ENCODE results near the gene TASP1. TPM values are rescaled to one million over a fixed set of nuclear protein-coding genes. Genes with fewer than 3 reads are reported as not detected.

Gene TASP1
- polyA plus RNA-seq, 3 donors: 2.3 to 3.3 (median 2.6) TPM

DNA sequence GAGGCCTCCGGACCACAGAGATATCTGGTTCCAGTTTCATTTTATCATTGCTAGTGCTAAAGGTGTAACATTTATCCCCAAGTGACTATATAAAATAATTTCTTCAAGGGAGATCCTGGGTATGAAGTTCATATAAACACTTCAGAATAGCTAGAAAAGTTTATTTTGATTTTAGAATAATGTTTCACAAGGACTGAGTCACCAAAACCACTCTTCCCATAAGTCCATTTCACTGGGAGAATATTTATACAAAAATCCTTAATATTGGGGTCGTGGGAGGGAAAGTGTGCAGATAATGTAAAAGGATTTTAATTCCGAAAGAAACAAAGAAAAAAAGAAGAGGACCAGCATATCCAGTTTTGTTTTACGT is 289.5 kb downstream of the TASP1 start:
- Histone ChIP-seq H3K27ac (ENCODE audit: low read depth in 1 of 2, low read length in 2 of 2) (no peak overlapping the region), H3K27me3 (ENCODE audit: control insufficient read depth in 2 of 2, insufficient read depth in 2 of 2, low read length in 2 of 2) (no peaks in the 10 kb centered on the region), H3K9me3 (replicated peaks in 1 of 2; ENCODE audit: control insufficient read depth in 1 of 2, insufficient read depth in 1 of 2, low read length in 2 of 2) (peaks cover 0 to 10% of the 10 kb centered on the region in 2 donors), H3K9ac (ENCODE audit: insufficient read depth, low read length, poor library complexity, severe bottlenecking) (no peak overlapping the region), H4K20me1 (ENCODE audit: insufficient read depth, low read length) (no peaks in the 10 kb centered on the region), H2AFZ (ENCODE audit: insufficient read depth, low read depth, low read length, poor library complexity, severe bottlenecking) (no peak overlapping the region), H3K36me3 (replicated peaks in 1 of 2; ENCODE audit: control insufficient read depth in 1 of 2, insufficient read depth in 2 of 2, low read length in 2 of 2) (no peaks in the 10 kb centered on the region), H3K79me2 (ENCODE audit: insufficient read depth, low read length) (no peaks in the 10 kb centered on the region), H3K4me2 (replicated peaks; ENCODE audit: extremely low read depth, low read length, poor library complexity, severe bottlenecking) (no peak overlapping the region), H3K4me3 (replicated peaks in 1 of 3; ENCODE audit: low read depth in 2 of 3, low read length in 3 of 3) (no peak overlapping the region), H3K4me1 (ENCODE audit: control insufficient read depth in 1 of 2, insufficient read depth in 2 of 2, low read length in 2 of 2) (no peaks in the 10 kb centered on the region)
- H3K27ac Mint-ChIP-seq: no peak overlapping the region
- no CpG with 5 or more reads among the region's 4 CpGs for WGBS (ENCODE audit: insufficient coverage)
- H3K4me3 Mint-ChIP-seq: no peak overlapping the region
- no peaks in the 10 kb centered on the region for H3K36me3 Mint-ChIP-seq
- intact Hi-C loops (cut with micrococcal nuclease): no loop called here
- no peaks in the 10 kb centered on the region for H3K4me1 Mint-ChIP-seq
- no peak for DNase-seq
- peaks cover 2 to 16% (median 5%) of the 10 kb centered on the region in 7 donors for H3K9me3 Mint-ChIP-seq
- peaks cover 0 to 2% (median 2%) of the 10 kb centered on the region in 3 donors for H3K27me3 Mint-ChIP-seq (ENCODE audit: low read depth in 3 of 3)
- TF ChIP-seq CTCF (IDR thresholded peaks at IDR 0.05): no peak

- 87% methylated on average over 5 of the region's 9 CpGs for WGBS (ENCODE audit: insufficient coverage)
- Histone ChIP-seq H3K27ac (ENCODE audit: low read depth in 1 of 2, low read length in 2 of 2) (no peak overlapping the region), H3K9me3 (replicated peaks in 1 of 2; ENCODE audit: control insufficient read depth in 1 of 2, insufficient read depth in 1 of 2, low read length in 2 of 2) (peaks cover 0 to 10% of the 10 kb centered on the region in 2 donors), H4K20me1 (ENCODE audit: insufficient read depth, low read length) (no peaks in the 10 kb centered on the region), H3K36me3 (replicated peaks in 1 of 2; ENCODE audit: control insufficient read depth in 1 of 2, insufficient read depth in 2 of 2, low read length in 2 of 2) (no peaks in the 10 kb centered on the region), H3K27me3 (ENCODE audit: control insufficient read depth in 2 of 2, insufficient read depth in 2 of 2, low read length in 2 of 2) (no peaks in the 10 kb centered on the region), H3K4me3 (replicated peaks in 1 of 3; ENCODE audit: low read depth in 2 of 3, low read length in 3 of 3) (no peak overlapping the region), H2AFZ (ENCODE audit: insufficient read depth, low read depth, low read length, poor library complexity, severe bottlenecking) (no peak overlapping the region), H3K79me2 (ENCODE audit: insufficient read depth, low read length) (no peaks in the 10 kb centered on the region), H3K9ac (ENCODE audit: insufficient read depth, low read length, poor library complexity, severe bottlenecking) (no peak overlapping the region), H3K4me2 (replicated peaks; ENCODE audit: extremely low read depth, low read length, poor library complexity, severe bottlenecking) (no peak overlapping the region), H3K4me1 (ENCODE audit: control insufficient read depth in 1 of 2, insufficient read depth in 2 of 2, low read length in 2 of 2) (no peaks in the 10 kb centered on the region)
- Mint-ChIP-seq H3K36me3 (no peaks in the 10 kb centered on the region), H3K4me1 (no peaks in the 10 kb centered on the region), H3K4me3 (no peak overlapping the region), H3K27me3 (ENCODE audit: low read depth in 3 of 3) (peaks cover 0 to 3% (median 0%) of the 10 kb centered on the region in 3 donors), H3K27ac (no peak overlapping the region), H3K9me3 (peaks cover 2 to 22% (median 6%) of the 10 kb centered on the region in 7 donors)
- TF ChIP-seq CTCF (IDR thresholded peaks at IDR 0.05): no peak
- intact Hi-C loops (cut with micrococcal nuclease): no loop called here
- DNase-seq: no peak
Observed at GRCh38 chr20:13348311-13349234, 290.2 kb downstream of the TASP1 start.
